ENCODE measurements around the gene DGKG.

DNA sequence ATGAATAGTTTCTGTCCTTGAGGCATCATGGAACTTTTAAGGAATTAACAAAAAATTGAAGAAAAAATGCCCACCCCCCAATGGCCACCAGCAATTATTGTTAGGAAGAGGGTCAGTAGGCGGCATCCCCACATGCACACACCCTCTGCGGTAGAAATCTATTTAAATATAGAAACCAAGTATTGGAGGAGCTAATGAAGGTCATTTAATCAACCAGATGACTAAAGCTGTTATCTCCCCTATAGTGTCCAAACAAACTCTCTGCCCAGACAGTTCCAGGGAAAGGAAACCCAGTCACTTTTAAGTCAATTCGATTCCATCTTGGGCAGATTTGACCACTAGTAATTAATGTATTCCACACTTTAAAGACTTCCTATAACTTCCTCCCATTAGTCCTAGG is 47.1 kb downstream of the DGKG start:
- TF ChIP-seq POLR2A (IDR thresholded peaks at IDR 0.05) (no peak), CTCF (IDR thresholded peaks at IDR 0.05) (no peak)

Data from testis (tissue), 2 donors.